CD4-positive, alpha-beta T cell (primary cell): ENCODE measurements around the gene NTHL1. TPM values are rescaled to one million over a fixed set of nuclear protein-coding genes. Genes with fewer than 3 reads are reported as not detected.

Experiments
- ATAC-seq: fragments of 200-7000 bp; cut with Tn5 transposase; one replicate; pipeline ENCODE4 v1.10.0; 2022; ENCODE audit warnings: mild to moderate bottlenecking; ENCODE audit not compliant: poor library complexity
- CTCF ChIA-PET: fragments of 350-600 bp; sonication (Branson Sonifier 250); formaldehyde crosslinking; loops from one replicate; lab custom pipeline; 2021; ENCODE audit warnings: antibody characterized with exemption, inconsistent platforms; lab: Charles Lee
- POLR2A ChIA-PET: fragments of 350-600 bp; sonication (Branson Sonifier 250); formaldehyde crosslinking; loops from one replicate; lab custom pipeline; 2021; ENCODE audit warnings: antibody characterized with exemption, inconsistent platforms; lab: Charles Lee
- DNase-seq, 14 experiments: peaks; one replicate each; pipeline ENCODE4 v3.0.0-alpha.2; 2013 to 2020; ENCODE audit warnings: mixed read lengths in 2 of 14
- H3K27ac ChIP-seq, 2 donors: one replicate each; pipeline versions ENCODE4 v1.5.1 to v1.7.0; 2013; ENCODE audit warnings: low read length in 2 of 2, low read depth in 1 of 2, mild to moderate bottlenecking in 1 of 2
- H3K27me3 ChIP-seq, 2 experiments: 1 replicate in 1 of 2; 2 replicates in 1 of 2; pipeline versions ENCODE4 v1.6.1 to v1.7.0; 2013; ENCODE audit warnings: low read length in 2 of 2, control low read depth in 1 of 2, mild to moderate bottlenecking in 1 of 2, moderate library complexity in 1 of 2; ENCODE audit not compliant: insufficient read depth in 2 of 2, control insufficient read depth in 1 of 2
- H3K36me3 ChIP-seq: one replicate; pipeline ENCODE4 v1.6.1; 2013; ENCODE audit warnings: low read length, control low read depth; ENCODE audit not compliant: insufficient read depth
- H3K4me1 ChIP-seq: one replicate; pipeline ENCODE4 v1.6.1; 2013; ENCODE audit warnings: low read length, control low read depth; ENCODE audit not compliant: insufficient read depth
- H3K4me3 ChIP-seq: one replicate; pipeline ENCODE4 v1.5.1; 2013; ENCODE audit warnings: mild to moderate bottlenecking, low read length, moderate library complexity
- H3K9me3 ChIP-seq, 2 experiments: 1 replicate in 1 of 2; 2 replicates in 1 of 2; pipeline versions ENCODE4 v1.6.1 to v1.7.0; 2013; ENCODE audit warnings: low read length in 2 of 2, mild to moderate bottlenecking in 2 of 2, control low read depth in 1 of 2, moderate library complexity in 1 of 2; ENCODE audit not compliant: control insufficient read depth in 1 of 2, insufficient read depth in 1 of 2
- H3K27ac Mint-ChIP-seq: one replicate; pipeline ENCODE4 v1.8.0; 2020; ENCODE audit warnings: mixed read lengths
- H3K27me3 Mint-ChIP-seq: one replicate; pipeline ENCODE4 v1.8.0; 2021; ENCODE audit warnings: mixed read lengths
- H3K36me3 Mint-ChIP-seq: one replicate; pipeline ENCODE4 v1.8.0; 2021; ENCODE audit warnings: low read depth, mixed read lengths
- H3K4me1 Mint-ChIP-seq: one replicate; pipeline ENCODE4 v1.8.0; 2021; ENCODE audit warnings: low read depth, mixed read lengths
- H3K4me3 Mint-ChIP-seq: one replicate; pipeline ENCODE4 v1.8.0; 2020; ENCODE audit warnings: mild to moderate bottlenecking, mixed read lengths
- H3K9me3 Mint-ChIP-seq: one replicate; pipeline ENCODE4 v1.8.0; 2020; ENCODE audit warnings: mixed read lengths
- intact Hi-C, 2 experiments: fragments of 100-400 bp; cut with DNase I in 1 of 2; cut with micrococcal nuclease in 1 of 2; formaldehyde crosslinking; loops; one replicate each; pipeline versions ENCODE4 v1.15.1 to v1.9.0; 2023 to 2025; cut with DNase I, micrococcal nuclease
- total RNA-seq, 174 experiments: library from RNA in 2 of 174; stranded (reverse) in 2 of 174; gene quantifications; one replicate each; pipeline ENCODE4 v1.2.3 and lab custom pipeline; 2021 to 2026
- TF ChIP-seq, protein P1 (sequence below): fragments of 200-600 bp; IDR thresholded peaks from one replicate; pipeline ENCODE4 v1.8.0; 2022; ENCODE audit warnings: antibody characterized with exemption, mild to moderate bottlenecking

The NTHL1 gene
- total RNA-seq, 2 experiments from 2014 or later: 2.7 to 2.9 TPM

DNA sequence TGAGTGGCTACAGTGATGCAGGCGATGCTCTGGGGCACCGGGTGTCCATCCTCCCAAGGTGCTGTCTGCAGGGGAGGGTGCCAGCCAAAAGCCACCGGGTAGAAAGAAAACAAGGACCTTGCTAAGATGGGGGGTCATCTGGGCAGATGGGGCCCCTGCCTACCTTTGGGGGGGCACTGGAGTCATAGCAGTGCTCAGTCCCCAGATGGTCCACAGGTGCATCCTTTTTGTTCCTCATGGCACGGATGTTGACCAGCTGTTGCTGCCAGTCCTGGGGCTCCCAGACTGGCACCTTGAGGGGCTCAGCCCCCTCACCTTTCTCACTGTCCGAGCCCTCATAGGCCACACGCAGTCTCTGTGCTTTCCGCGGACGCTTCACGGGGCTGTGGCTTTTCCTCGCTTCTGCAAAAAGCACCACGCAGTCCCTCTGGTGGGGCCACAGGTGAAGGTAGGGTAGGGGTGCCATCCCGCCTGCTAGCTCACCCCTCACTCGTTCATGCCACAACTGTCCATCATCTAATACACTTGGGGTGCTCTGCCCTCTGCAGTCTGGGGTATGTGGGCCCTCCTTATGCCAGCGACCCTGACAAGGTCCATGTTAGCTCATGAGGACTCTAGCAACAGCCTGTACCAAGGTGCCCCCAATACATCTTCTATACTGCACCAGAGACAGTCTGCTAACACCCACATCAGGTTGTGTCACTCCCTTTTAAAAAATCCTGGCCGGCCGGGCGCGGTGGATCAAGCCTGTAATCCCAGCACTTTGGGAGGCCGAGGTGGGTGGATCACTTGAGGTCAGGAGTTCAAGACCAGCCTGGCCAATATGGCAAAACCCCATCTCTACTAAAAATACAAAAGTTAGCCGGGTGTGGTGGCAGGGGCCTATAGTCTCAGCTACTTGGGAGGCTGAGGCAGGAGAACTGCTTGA lies 1.4 kb downstream of the NTHL1 start:
- ChIA-PET POLR2A (interaction anchor here (0.8 to 3.0 kb wide), 5 partner anchors 81 to 475 kb away, joined by 3 to 32 read pairs (median 4); partner anchors contain the start of genes RPS2 and TRAF7), CTCF (interaction anchor here (0.9 kb wide), 1 partner anchor 94 kb away, joined by 4 read pairs; no protein-coding TSS in a partner anchor)
- no peak overlapping the region for H3K4me3 ChIP-seq
- Mint-ChIP-seq H3K27me3 (no peaks in the 10 kb centered on the region), H3K4me1 (peaks cover 23% of the 10 kb centered on the region), H3K27ac (no peak overlapping the region), H3K36me3 (peaks cover 9% of the 10 kb centered on the region), H3K4me3 (peak overlapping the region; percentile 92), H3K9me3 (no peaks in the 10 kb centered on the region)
- H3K27me3 ChIP-seq: no peaks in the 10 kb centered on the region
- H3K27ac ChIP-seq: no peak overlapping the region
- peaks cover 33% of the 10 kb centered on the region for H3K4me1 ChIP-seq
- intact Hi-C loops: loop anchor here in 1 of 2 experiments (5.0 to 10.0 kb wide), 7 partner anchors 39 to 636 kb away; partner anchors contain the start of genes CLCN7, KCTD5, MLST8 and NDUFB10
- H3K9me3 ChIP-seq: no peaks in the 10 kb centered on the region
- ATAC-seq: no peak
- no peak for DNase-seq
- peaks cover 9% of the 10 kb centered on the region for H3K36me3 ChIP-seq
- TF ChIP-seq, protein P1, sequence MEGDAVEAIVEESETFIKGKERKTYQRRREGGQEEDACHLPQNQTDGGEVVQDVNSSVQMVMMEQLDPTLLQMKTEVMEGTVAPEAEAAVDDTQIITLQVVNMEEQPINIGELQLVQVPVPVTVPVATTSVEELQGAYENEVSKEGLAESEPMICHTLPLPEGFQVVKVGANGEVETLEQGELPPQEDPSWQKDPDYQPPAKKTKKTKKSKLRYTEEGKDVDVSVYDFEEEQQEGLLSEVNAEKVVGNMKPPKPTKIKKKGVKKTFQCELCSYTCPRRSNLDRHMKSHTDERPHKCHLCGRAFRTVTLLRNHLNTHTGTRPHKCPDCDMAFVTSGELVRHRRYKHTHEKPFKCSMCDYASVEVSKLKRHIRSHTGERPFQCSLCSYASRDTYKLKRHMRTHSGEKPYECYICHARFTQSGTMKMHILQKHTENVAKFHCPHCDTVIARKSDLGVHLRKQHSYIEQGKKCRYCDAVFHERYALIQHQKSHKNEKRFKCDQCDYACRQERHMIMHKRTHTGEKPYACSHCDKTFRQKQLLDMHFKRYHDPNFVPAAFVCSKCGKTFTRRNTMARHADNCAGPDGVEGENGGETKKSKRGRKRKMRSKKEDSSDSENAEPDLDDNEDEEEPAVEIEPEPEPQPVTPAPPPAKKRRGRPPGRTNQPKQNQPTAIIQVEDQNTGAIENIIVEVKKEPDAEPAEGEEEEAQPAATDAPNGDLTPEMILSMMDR: no peak

DNA sequence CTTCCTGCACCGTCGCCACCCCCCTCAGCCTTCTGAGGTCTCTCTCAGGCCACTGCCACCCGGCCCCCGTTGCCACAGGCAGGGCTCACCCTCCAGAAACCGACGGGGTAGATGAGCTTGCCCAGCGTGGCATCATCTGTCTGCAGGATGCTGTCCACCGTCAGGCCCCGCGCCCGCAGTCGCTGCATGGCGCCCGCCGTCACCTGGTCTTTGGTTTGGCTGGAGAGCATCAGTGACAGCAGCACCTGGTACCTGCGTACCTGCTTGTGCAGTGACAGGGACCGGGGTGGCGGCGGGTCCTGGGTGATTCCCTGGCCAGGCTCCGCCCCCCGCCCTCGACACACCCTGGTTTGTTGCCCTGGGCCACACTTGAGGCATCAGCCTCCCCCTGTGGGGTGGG lies 3.1 kb downstream of the NTHL1 start:
- Histone ChIP-seq H3K4me1 (peaks cover 33% of the 10 kb centered on the region), H3K36me3 (peaks cover 4% of the 10 kb centered on the region), H3K9me3 (no peaks in the 10 kb centered on the region), H3K27me3 (no peaks in the 10 kb centered on the region), H3K27ac (no peak overlapping the region), H3K4me3 (no peak overlapping the region)
- ATAC-seq (no peak), DNase-seq (no peak)
- Mint-ChIP-seq H3K9me3 (no peaks in the 10 kb centered on the region), H3K4me1 (peaks cover 23% of the 10 kb centered on the region), H3K36me3 (peaks cover 4% of the 10 kb centered on the region), H3K4me3 (no peak overlapping the region), H3K27me3 (no peaks in the 10 kb centered on the region), H3K27ac (no peak overlapping the region)
- intact Hi-C loops: loop anchor here in 1 of 2 experiments (10.0 kb wide), 1 partner anchor 570 kb away; the partner anchor contains the start of gene CLCN7
- CTCF ChIA-PET: interaction anchor here (0.7 kb wide), 1 partner anchor 103 kb away, joined by 3 read pairs; no protein-coding TSS in a partner anchor
- POLR2A ChIA-PET: no interaction called here
- TF ChIP-seq, protein P1: no peak

DNA sequence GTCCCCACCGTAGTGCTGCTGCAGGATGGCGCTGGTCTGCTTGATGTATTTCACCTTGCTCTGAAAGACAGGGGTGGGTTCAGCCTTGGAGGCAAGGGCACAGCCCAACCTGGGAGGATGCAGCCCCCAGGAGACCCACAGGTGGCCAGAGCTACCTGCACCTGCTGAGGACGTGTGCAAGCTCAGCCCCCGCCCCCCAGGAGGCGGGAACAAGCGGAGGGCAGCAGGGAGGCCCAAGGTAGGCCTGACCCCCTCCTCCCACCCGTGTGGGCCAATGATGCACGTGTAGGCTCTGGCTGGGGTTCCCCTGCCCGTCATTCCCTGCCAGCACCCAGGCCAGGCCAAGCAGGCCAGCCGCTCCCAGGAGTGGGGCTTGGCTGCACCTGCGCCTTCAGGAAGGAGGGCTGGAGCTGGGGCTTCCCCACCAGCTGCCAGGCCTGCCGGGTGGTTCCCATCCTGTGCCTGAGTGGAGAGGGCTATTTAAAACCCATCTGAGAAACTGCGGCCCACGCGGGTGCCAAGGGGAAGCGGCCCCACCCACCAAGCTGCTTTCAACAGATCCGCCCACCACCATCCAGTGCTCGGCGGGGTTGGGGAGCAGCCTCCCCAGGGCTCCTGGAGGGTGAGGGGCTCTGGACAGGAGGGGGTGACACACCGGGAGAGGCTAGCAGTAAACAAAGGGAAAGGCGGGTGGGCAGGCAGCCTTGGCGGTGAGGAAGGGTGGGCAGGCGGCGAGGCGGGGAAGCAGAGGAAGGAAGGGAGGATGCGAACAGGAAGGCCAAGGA lies 3.8 kb downstream of the NTHL1 start:
- Mint-ChIP-seq H3K36me3 (peaks cover 4% of the 10 kb centered on the region), H3K4me1 (peaks cover 20% of the 10 kb centered on the region), H3K27ac (no peak overlapping the region), H3K27me3 (no peaks in the 10 kb centered on the region), H3K9me3 (no peaks in the 10 kb centered on the region), H3K4me3 (no peak overlapping the region)
- Histone ChIP-seq H3K36me3 (peaks cover 4% of the 10 kb centered on the region), H3K4me3 (no peak overlapping the region), H3K4me1 (peaks cover 27% of the 10 kb centered on the region), H3K27me3 (no peaks in the 10 kb centered on the region), H3K27ac (no peak overlapping the region), H3K9me3 (no peaks in the 10 kb centered on the region)
- intact Hi-C loops: loop anchor here in 1 of 2 experiments (10.0 kb wide), 1 partner anchor 569 kb away; the partner anchor contains the start of gene CLCN7
- ATAC-seq: no peak
- ChIA-PET CTCF (no interaction called here), POLR2A (no interaction called here)
- TF ChIP-seq, protein P1: no peak
- DNase-seq: no peak
